GM23338 (cell line): ENCODE data around the gene YPEL1. TPM values are rescaled to one million over a fixed set of nuclear protein-coding genes. Genes with fewer than 3 reads are reported as not detected.
A peak's percentile ranks its signal among the peaks of the same experiment; 100 is the strongest.

Experiments
- ATAC-seq: fragments of 200-7000 bp; cut with Tn5 transposase; 3 replicates; pipeline ENCODE4 v1.9.1; 2020
- DNase-seq: peaks from one replicate; pipeline ENCODE4 v3.0.0-alpha.2; 2015; ENCODE audit warnings: low spot score
- H2AFZ ChIP-seq: fragments of 200-600 bp; sonication (generic); 2 replicates; pipeline ENCODE4 v1.8.0; 2016; ENCODE audit warnings: antibody characterized with exemption, mild to moderate bottlenecking, moderate library complexity
- H3F3A ChIP-seq: fragments of 200-600 bp; sonication (generic); replicated peaks from 2 replicates; pipeline ENCODE4 v1.8.0; 2017; ENCODE audit warnings: antibody characterized with exemption, mixed run types, low read depth
- H3K27ac ChIP-seq: fragments of 200-600 bp; sonication (generic); 2 replicates; pipeline ENCODE4 v1.6.1; 2016; ENCODE audit warnings: low read depth
- H3K27me3 ChIP-seq: fragments of 200-600 bp; sonication (generic); 2 replicates; pipeline ENCODE4 v1.8.0; 2016; ENCODE audit warnings: mild to moderate bottlenecking, mixed run types, moderate library complexity; ENCODE audit not compliant: insufficient read depth
- H3K36me3 ChIP-seq: fragments of 200-600 bp; sonication (generic); 2 replicates; pipeline ENCODE4 v1.8.0; 2016; ENCODE audit warnings: mild to moderate bottlenecking; ENCODE audit not compliant: insufficient read depth
- H3K4me1 ChIP-seq: fragments of 200-600 bp; sonication (generic); 2 replicates; pipeline ENCODE4 v1.8.0; 2016; ENCODE audit warnings: mild to moderate bottlenecking, moderate library complexity; ENCODE audit not compliant: insufficient read depth
- H3K4me2 ChIP-seq: fragments of 200-600 bp; sonication (generic); 2 replicates; pipeline ENCODE4 v1.7.1; 2017; ENCODE audit warnings: mixed run types
- H3K4me3 ChIP-seq: fragments of 200-600 bp; sonication (generic); 2 replicates; pipeline ENCODE4 v1.6.1; 2016; ENCODE audit warnings: mixed run types
- H3K79me2 ChIP-seq: fragments of 200-600 bp; sonication (generic); replicated peaks from 2 replicates; pipeline ENCODE4 v1.8.0; 2017; ENCODE audit warnings: mild to moderate bottlenecking; ENCODE audit not compliant: insufficient read depth
- H3K9me2 ChIP-seq: fragments of 200-600 bp; sonication (generic); 2 replicates; pipeline ENCODE4 v1.8.0; 2017; ENCODE audit not compliant: insufficient read depth
- H4K20me1 ChIP-seq: fragments of 200-600 bp; sonication (generic); replicated peaks from 2 replicates; pipeline ENCODE4 v1.8.0; 2017; ENCODE audit warnings: mild to moderate bottlenecking; ENCODE audit not compliant: insufficient read depth
- H3K27ac Mint-ChIP-seq: 2 replicates; pipeline ENCODE4 v1.8.0; 2020; ENCODE audit warnings: inconsistent platforms, mild to moderate bottlenecking, moderate library complexity, mixed read lengths
- H3K27me3 Mint-ChIP-seq: 3 replicates; pipeline ENCODE4 v1.8.0; 2022; ENCODE audit warnings: low read depth, mild to moderate bottlenecking, moderate library complexity, mixed read lengths, inconsistent platforms; ENCODE audit not compliant: insufficient read depth, poor library complexity
- H3K36me3 Mint-ChIP-seq: 3 replicates; pipeline ENCODE4 v1.8.0; 2021; ENCODE audit warnings: low read depth, mild to moderate bottlenecking, inconsistent platforms, moderate library complexity, mixed read lengths
- H3K4me1 Mint-ChIP-seq: 3 replicates; pipeline ENCODE4 v1.8.0; 2020; ENCODE audit warnings: mild to moderate bottlenecking, inconsistent platforms, mixed read lengths
- H3K4me3 Mint-ChIP-seq: 3 replicates; pipeline ENCODE4 v1.8.0; 2021; ENCODE audit warnings: moderate library complexity, mild to moderate bottlenecking, inconsistent platforms, mixed read lengths
- H3K9me3 Mint-ChIP-seq: 3 replicates; pipeline ENCODE4 v1.8.0; 2020; ENCODE audit warnings: moderate library complexity, mild to moderate bottlenecking, inconsistent platforms, mixed read lengths
- CREB1 ChIP-seq: fragments of 250-450 bp; sonication (Bioruptor Pico); IDR thresholded peaks from 2 replicates; pipeline ENCODE4 v1.5.0; 2020; ENCODE audit warnings: low read depth, mild to moderate bottlenecking, moderate library complexity
- EZH2 ChIP-seq: fragments of 200-600 bp; sonication (generic); IDR thresholded peaks from one replicate; pipeline ENCODE4 v1.8.0; 2017; ENCODE audit warnings: antibody characterized with exemption, mild to moderate bottlenecking, low read depth; ENCODE audit not compliant: unreplicated experiment
- EZH2phosphoT487 ChIP-seq: fragments of 200-600 bp; sonication (generic); IDR thresholded peaks from one replicate; pipeline ENCODE4 v1.8.1; 2018; ENCODE audit warnings: antibody characterized with exemption; ENCODE audit not compliant: unreplicated experiment
- JUNB ChIP-seq: IDR thresholded peaks from one replicate; pipeline ENCODE4 v1.6.1; 2016; ENCODE audit warnings: antibody characterized with exemption; ENCODE audit not compliant: unreplicated experiment
- NANOG ChIP-seq: IDR thresholded peaks from 2 replicates; pipeline ENCODE4 v1.6.1; 2016; ENCODE audit warnings: antibody characterized with exemption, borderline replicate concordance
- STAT1 ChIP-seq: IDR thresholded peaks from one replicate; pipeline ENCODE4 v1.6.1; 2016; ENCODE audit warnings: antibody characterized with exemption; ENCODE audit not compliant: unreplicated experiment
- ZNF114 ChIP-seq: fragments of 250-450 bp; sonication (Bioruptor Pico); IDR thresholded peaks from 2 replicates; pipeline ENCODE4 v1.5.0; 2020; ENCODE audit warnings: mild to moderate bottlenecking, moderate library complexity
- polyA plus RNA-seq: library from polyadenylated mRNA; unstranded; fragments of >200 nt; fragmentation: Nextera tagmentation; extraction: Ambion mirVana; gene quantifications from 2 replicates; pipeline ENCODE4 v1.2.1, GENCODE V29; 2016
- total RNA-seq: library from RNA; depleted of rRNA; stranded (reverse); fragments of >200 nt; shearing (Covaris generic); gene quantifications from 2 replicates; pipeline ENCODE4 v1.2.3, GENCODE V29; 2014
- TF ChIP-seq, protein P1 (sequence below): IDR thresholded peaks from 2 replicates; pipeline ENCODE4 v1.6.1; 2016; ENCODE audit warnings: antibody characterized with exemption
- TF ChIP-seq, protein P2 (sequence below): fragments of 250-450 bp; sonication (Bioruptor Pico); IDR thresholded peaks from 2 replicates; pipeline ENCODE4 v1.5.0; 2020; ENCODE audit warnings: mild to moderate bottlenecking, moderate library complexity

Gene YPEL1
- total and polyA plus RNA-seq, 2 experiments from 2014 or later = 4.4 to 6.0 TPM

DNA sequence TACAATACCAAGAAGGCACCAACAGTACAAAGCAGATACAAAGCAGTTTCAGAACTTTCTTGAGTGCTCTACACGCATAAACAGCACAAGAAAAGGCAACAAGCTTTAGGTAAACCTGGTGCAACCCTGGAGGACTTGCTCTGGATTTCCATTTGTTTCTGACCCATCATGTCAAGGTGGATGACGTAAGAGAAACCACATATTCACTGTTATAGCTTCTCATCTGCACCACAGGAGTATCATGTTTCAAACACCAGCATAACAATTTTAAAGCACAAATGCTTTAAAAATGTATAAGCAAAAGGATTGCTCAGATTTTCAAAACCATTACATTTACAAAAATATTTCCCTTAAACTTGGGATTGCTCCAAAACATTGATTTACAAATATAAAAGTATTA lies 25.0 kb upstream of the YPEL1 start (continued):
- TF ChIP-seq, protein P1, sequence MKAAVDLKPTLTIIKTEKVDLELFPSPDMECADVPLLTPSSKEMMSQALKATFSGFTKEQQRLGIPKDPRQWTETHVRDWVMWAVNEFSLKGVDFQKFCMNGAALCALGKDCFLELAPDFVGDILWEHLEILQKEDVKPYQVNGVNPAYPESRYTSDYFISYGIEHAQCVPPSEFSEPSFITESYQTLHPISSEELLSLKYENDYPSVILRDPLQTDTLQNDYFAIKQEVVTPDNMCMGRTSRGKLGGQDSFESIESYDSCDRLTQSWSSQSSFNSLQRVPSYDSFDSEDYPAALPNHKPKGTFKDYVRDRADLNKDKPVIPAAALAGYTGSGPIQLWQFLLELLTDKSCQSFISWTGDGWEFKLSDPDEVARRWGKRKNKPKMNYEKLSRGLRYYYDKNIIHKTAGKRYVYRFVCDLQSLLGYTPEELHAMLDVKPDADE = no peak
- TF ChIP-seq NANOG (no peak), EZH2 (no peak), JUNB (no peak), EZH2phosphoT487 (no peak), CREB1 (CRISPR knock-in tag) (no peak), STAT1 (no peak)
- TF ChIP-seq, protein P2, sequence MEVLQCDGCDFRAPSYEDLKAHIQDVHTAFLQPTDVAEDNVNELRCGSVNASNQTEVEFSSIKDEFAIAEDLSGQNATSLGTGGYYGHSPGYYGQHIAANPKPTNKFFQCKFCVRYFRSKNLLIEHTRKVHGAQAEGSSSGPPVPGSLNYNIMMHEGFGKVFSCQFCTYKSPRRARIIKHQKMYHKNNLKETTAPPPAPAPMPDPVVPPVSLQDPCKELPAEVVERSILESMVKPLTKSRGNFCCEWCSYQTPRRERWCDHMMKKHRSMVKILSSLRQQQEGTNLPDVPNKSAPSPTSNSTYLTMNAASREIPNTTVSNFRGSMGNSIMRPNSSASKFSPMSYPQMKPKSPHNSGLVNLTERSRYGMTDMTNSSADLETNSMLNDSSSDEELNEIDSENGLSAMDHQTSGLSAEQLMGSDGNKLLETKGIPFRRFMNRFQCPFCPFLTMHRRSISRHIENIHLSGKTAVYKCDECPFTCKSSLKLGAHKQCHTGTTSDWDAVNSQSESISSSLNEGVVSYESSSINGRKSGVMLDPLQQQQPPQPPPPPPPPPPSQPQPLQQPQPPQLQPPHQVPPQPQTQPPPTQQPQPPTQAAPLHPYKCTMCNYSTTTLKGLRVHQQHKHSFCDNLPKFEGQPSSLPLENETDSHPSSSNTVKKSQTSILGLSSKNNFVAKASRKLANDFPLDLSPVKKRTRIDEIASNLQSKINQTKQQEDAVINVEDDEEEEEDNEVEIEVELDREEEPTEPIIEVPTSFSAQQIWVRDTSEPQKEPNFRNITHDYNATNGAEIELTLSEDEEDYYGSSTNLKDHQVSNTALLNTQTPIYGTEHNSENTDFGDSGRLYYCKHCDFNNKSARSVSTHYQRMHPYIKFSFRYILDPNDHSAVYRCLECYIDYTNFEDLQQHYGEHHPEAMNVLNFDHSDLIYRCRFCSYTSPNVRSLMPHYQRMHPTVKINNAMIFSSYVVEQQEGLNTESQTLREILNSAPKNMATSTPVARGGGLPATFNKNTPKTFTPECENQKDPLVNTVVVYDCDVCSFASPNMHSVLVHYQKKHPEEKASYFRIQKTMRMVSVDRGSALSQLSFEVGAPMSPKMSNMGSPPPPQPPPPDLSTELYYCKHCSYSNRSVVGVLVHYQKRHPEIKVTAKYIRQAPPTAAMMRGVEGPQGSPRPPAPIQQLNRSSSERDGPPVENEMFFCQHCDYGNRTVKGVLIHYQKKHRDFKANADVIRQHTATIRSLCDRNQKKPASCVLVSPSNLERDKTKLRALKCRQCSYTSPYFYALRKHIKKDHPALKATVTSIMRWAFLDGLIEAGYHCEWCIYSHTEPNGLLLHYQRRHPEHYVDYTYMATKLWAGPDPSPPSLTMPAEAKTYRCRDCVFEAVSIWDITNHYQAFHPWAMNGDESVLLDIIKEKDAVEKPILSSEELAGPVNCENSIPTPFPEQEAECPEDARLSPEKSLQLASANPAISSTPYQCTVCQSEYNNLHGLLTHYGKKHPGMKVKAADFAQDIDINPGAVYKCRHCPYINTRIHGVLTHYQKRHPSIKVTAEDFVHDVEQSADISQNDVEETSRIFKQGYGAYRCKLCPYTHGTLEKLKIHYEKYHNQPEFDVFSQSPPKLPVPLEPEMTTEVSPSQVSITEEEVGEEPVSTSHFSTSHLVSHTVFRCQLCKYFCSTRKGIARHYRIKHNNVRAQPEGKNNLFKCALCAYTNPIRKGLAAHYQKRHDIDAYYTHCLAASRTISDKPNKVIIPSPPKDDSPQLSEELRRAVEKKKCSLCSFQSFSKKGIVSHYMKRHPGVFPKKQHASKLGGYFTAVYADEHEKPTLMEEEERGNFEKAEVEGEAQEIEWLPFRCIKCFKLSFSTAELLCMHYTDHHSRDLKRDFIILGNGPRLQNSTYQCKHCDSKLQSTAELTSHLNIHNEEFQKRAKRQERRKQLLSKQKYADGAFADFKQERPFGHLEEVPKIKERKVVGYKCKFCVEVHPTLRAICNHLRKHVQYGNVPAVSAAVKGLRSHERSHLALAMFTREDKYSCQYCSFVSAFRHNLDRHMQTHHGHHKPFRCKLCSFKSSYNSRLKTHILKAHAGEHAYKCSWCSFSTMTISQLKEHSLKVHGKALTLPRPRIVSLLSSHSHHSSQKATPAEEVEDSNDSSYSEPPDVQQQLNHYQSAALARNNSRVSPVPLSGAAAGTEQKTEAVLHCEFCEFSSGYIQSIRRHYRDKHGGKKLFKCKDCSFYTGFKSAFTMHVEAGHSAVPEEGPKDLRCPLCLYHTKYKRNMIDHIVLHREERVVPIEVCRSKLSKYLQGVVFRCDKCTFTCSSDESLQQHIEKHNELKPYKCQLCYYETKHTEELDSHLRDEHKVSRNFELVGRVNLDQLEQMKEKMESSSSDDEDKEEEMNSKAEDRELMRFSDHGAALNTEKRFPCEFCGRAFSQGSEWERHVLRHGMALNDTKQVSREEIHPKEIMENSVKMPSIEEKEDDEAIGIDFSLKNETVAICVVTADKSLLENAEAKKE (CRISPR knock-in tag) = no peak

DNA sequence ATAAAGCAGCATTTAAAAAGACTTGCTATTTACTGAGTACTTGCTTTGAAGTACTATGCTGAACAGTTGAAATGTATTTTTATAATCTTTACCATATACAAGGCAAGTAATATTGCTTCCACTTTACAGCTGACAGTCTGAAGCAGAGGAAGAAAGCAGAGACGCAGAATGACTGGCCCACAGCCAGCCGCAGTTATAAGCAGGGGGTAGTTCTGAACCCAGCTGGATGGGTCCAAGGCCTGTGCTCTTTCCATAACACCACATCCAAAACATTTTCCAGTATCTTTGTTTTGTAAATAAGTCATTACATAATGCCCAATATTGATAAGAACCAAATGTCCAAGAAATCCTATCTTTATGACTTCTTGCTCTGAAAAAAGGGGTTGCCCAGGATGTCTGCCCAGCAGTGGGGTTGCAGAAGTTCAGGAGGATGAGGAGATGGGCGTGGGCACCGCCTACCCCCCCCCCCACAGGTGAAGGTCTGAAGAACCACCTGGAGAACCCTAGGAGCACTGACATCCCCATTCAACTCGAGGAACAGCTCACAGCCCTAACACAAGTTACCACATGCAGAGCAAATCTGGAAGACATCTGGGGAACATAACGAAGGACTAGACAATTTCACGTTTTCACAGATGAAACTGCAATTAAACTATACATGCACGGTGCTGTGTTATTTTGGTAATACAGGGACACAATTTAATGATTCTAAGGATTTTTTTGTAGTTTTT lies 24.2 kb upstream of the YPEL1 start:
- H3K36me3 Mint-ChIP-seq = peaks cover 35% of the 10 kb centered on the region
- peaks cover 6% of the 10 kb centered on the region; the same call in 1 of the 2 replicates for H3F3A ChIP-seq
- TF ChIP-seq ZNF114 (CRISPR knock-in tag) (no peak), STAT1 (no peak), NANOG (no peak), EZH2 (no peak)

More for the DNA sequence above, 24.2 kb upstream of the YPEL1 start:
- Histone ChIP-seq H3K36me3 (peaks cover 20% of the 10 kb centered on the region), H3K27me3 (no peaks in the 10 kb centered on the region), H3K4me3 (no peak overlapping the region), H3K79me2 (no peaks in the 10 kb centered on the region; the same call in 1 of the 2 replicates), H4K20me1 (peaks cover 22% of the 10 kb centered on the region), H3K9me2 (no peaks in the 10 kb centered on the region), H3K27ac (0 out of 2 replicates have a peak overlapping the region, but pooled peaks have one; percentile 19), H2AFZ (no peak overlapping the region), H3K4me1 (no peaks in the 10 kb centered on the region), H3K4me2 (no peak overlapping the region)
- Mint-ChIP-seq H3K4me1 (peaks cover 4% of the 10 kb centered on the region; the same call in 2 of the 3 replicates), H3K27ac (no peak overlapping the region), H3K4me3 (no peak overlapping the region), H3K9me3 (no peaks in the 10 kb centered on the region), H3K27me3 (peaks cover 16% of the 10 kb centered on the region)
- no peak for DNase-seq
- ATAC-seq = no peak
